GM13976 (cell line): Measurements from ENCODE around the gene GLIS1.

Source experiments
- DNase-seq: peaks from one replicate; pipeline ENCODE4 v3.0.0; 2012; ENCODE audit warnings: low spot score
- CTCF ChIP-seq: IDR thresholded peaks from 2 replicates; pipeline ENCODE4 v1.5.1; 2012; ENCODE audit warnings: borderline replicate concordance, mild to moderate bottlenecking; ENCODE audit not compliant: insufficient read depth; ENCODE audit errors: extremely low read depth, missing control alignments, control extremely low read depth
- in situ Hi-C: fragments of 300-500 bp; cut with MboI; formaldehyde crosslinking; loops from one replicate; pipeline ENCODE4 v1.12.0; 2022; ENCODE audit warnings: low sequenced_read_pairs, mixed read lengths, inconsistent platforms; ENCODE audit not compliant: unreplicated experiment

GLIS1 gene

GRCh38 chr1:53583868-53584776 is 154.8 kb downstream of the GLIS1 start:
- DNase-seq: no peak
- in situ Hi-C loops: no loop called here
- TF ChIP-seq CTCF: no peak

GRCh38 chr1:53583021-53583867 is 155.7 kb downstream of the GLIS1 start:
- DNase-seq: no peak
- in situ Hi-C loops: no loop called here
- TF ChIP-seq CTCF: no peak

- in situ Hi-C loops: no loop called here
- no peak for TF ChIP-seq CTCF
- DNase-seq: no peak
Observed at GRCh38 chr1:53582211-53583020, 156.5 kb downstream of the GLIS1 start.

- TF ChIP-seq CTCF: no peak
- in situ Hi-C loops: no loop called here
Observed at GRCh38 chr1:53581476-53581875, 157.5 kb downstream of the GLIS1 start.

GRCh38 chr1:53580739-53581475 is 158.1 kb downstream of the GLIS1 start:
- no peak for TF ChIP-seq CTCF
- DNase-seq: no peak
- in situ Hi-C loops: no loop called here

More at GRCh38 chr1:53581476-53581875, 157.5 kb downstream of the GLIS1 start:
- no peak for DNase-seq

- in situ Hi-C loops: no loop called here
- no peak for TF ChIP-seq CTCF
- DNase-seq: no peak
Observed at GRCh38 chr1:53580009-53580400, 159.0 kb downstream of the GLIS1 start.
